OCI-M2 (cell line): ENCODE results near the gene GLTP.
"Not testable (repeated sequence)": the region's sequence is repeated elsewhere in the genome, so short reads cannot be mapped to it uniquely, and the experiment has no call there.

Experiments
- DNase-seq: peaks from one replicate; lab custom pipeline; 2025; ENCODE audit not compliant: unreplicated experiment; lab: John Stamatoyannopoulos, UW

GLTP gene

GRCh38 chr12:109878247-109878625, 2.1 kb downstream of the GLTP start:
- DNase-seq = no peak

GRCh38 chr12:109877504-109878246, 2.7 kb downstream of the GLTP start:
- DNase-seq = no peak

- no peak for DNase-seq
These were observed 3.9 kb downstream of the GLTP start for GRCh38 chr12:109876406-109876805.

- no peak for DNase-seq
These were observed 4.7 kb downstream of the GLTP start for GRCh38 chr12:109875572-109876131.

- DNase-seq = no peak
These were observed 6.7 kb downstream of the GLTP start for GRCh38 chr12:109873653-109874052.

GRCh38 chr12:109871668-109872314, 8.6 kb downstream of the GLTP start:
- DNase-seq = no peak

- no peak for DNase-seq
These were observed 9.7 kb downstream of the GLTP start for GRCh38 chr12:109870648-109871047.

GRCh38 chr12:109868182-109869051, 11.9 kb downstream of the GLTP start:
- DNase-seq = no peak

GRCh38 chr12:109864916-109865315, 15.4 kb downstream of the GLTP start:
- DNase-seq = no peak

- no peak for DNase-seq
These were observed 16.3 kb downstream of the GLTP start for GRCh38 chr12:109863847-109864712.

- not testable (repeated sequence) for DNase-seq
These were observed 17.9 kb downstream of the GLTP start for GRCh38 chr12:109862491-109862890.

- DNase-seq = no peak
These were observed 18.5 kb downstream of the GLTP start for GRCh38 chr12:109861689-109862314.

GRCh38 chr12:109860977-109861376, 19.4 kb downstream of the GLTP start:
- DNase-seq = no peak

- DNase-seq = no peak
These were observed 21.6 kb downstream of the GLTP start for GRCh38 chr12:109858764-109859163.

- no peak for DNase-seq
These were observed 22.6 kb downstream of the GLTP start for GRCh38 chr12:109857715-109858114.

- no peak for DNase-seq
These were observed 25.0 kb downstream of the GLTP start for GRCh38 chr12:109855377-109855776.

GRCh38 chr12:109850518-109850917, 29.8 kb downstream of the GLTP start:
- DNase-seq = not testable (repeated sequence)

- DNase-seq = no peak
These were observed 33.1 kb downstream of the GLTP start for GRCh38 chr12:109847142-109847735.

GRCh38 chr12:109845824-109846205, 34.5 kb downstream of the GLTP start:
- no peak for DNase-seq
